Measurements from ENCODE around the gene SEC14L2. TPM values are rescaled to one million over a fixed set of nuclear protein-coding genes. Genes with fewer than 3 reads are reported as not detected.

SEC14L2 gene
- 7.9 and 9.6 TPM in 2 replicates for total RNA-seq (ENCODE audit: low replicate concordance)
- long read RNA-seq, full-length matches to known transcripts = 8 of 13 reads
- long read RNA-seq, partial matches to known transcripts = 2 of 13 reads
- long read RNA-seq, other reads (novel, unspliced or antisense) = 3 of 13 reads

- no peak for DNase-seq (ENCODE audit: extremely low spot score, unreplicated experiment)
- peak within 1 kb of the TSS; percentile 86 for H3K4me3 Mint-ChIP-seq
- H3K27ac Mint-ChIP-seq = no peak within 1 kb of the TSS
- H3K4me1 Mint-ChIP-seq (ENCODE audit: unreplicated experiment) = peaks cover 18% of the 10 kb centered on the region
- no peaks in the 10 kb centered on the region for H3K36me3 Mint-ChIP-seq
- TF ChIP-seq CTCF (conservative IDR thresholded peaks at IDR 0.05) = no peak
- H3K27me3 Mint-ChIP-seq = peaks cover 23% of the 10 kb centered on the region
- H3K9me3 Mint-ChIP-seq = no peaks in the 10 kb centered on the region
Observed at GRCh38 chr22:30396871-30397655, at the start of gene SEC14L2. Gene SEC14L2, plus strand, starts transcription at chr22:30397018. Its CDS starts 99 bp downstream, at chr22:30397117.

DNA sequence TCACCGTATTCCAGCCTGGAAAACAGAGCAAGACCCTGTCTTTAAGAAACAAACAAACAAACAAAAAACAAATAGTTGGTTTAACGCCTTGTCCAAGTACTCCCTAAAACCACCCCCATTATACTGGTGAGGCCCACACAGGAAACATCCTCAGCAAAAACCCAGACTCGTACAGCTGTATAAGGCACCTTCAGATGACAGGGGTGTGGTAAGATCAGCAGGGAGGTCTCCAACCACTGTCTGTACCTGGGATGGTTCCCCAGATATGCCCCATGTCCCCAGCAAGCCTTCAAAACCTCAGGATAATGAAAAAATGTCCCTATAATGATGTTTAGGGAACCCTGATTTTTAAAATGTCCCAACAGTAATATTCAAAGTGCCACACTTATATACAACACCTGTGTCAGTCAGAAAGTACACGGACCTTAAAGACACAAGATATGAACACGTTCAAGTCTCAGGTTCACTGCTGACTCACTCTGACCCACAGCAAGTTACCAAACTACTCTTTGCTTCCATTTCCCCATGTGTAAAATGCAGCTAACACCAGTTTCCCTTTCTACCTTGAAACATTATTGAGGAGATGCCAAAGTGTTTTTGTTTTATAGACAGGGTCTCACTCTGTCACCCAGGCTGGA lies 49.4 kb upstream of the SEC14L2 start:
- Mint-ChIP-seq H3K27me3 (no peaks in the 10 kb centered on the region), H3K9me3 (no peaks in the 10 kb centered on the region), H3K4me3 (no peak overlapping the region), H3K27ac (no peak overlapping the region), H3K36me3 (peaks cover 34% of the 10 kb centered on the region), H3K4me1 (ENCODE audit: unreplicated experiment) (no peaks in the 10 kb centered on the region)
- no peak for DNase-seq (ENCODE audit: extremely low spot score, unreplicated experiment)
- TF ChIP-seq CTCF (conservative IDR thresholded peaks at IDR 0.05) = no peak

GRCh38 chr22:30348404-30348803 lies 48.4 kb upstream of the SEC14L2 start:
- Mint-ChIP-seq H3K9me3 (no peaks in the 10 kb centered on the region), H3K27me3 (no peaks in the 10 kb centered on the region), H3K4me3 (no peak overlapping the region), H3K36me3 (peaks cover 30% of the 10 kb centered on the region), H3K4me1 (ENCODE audit: unreplicated experiment) (peaks cover under 1% of the 10 kb centered on the region), H3K27ac (peak overlapping the region; percentile 63)
- no peak for TF ChIP-seq CTCF (conservative IDR thresholded peaks at IDR 0.05)
- no peak for DNase-seq (ENCODE audit: extremely low spot score, unreplicated experiment)

DNA sequence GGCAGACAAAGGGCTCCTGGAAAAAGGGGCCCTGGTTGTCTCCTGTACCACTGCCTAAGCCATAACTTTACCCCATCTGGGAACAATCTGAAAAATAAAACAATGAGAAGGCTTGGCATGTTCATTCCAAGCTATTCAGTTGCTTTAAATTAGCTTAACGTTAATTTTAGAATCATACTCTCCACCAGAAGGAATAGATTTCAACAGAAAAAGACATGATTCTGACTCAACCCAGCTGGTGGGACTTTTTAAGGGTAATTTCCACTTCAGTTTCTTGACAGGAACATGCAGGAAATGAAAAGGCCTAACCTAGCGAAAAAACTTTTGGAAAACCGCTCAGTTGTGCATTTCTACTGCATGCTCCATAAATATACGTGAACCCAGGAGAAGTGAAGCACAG lies 48.0 kb upstream of the SEC14L2 start:
- Mint-ChIP-seq H3K27me3 (no peaks in the 10 kb centered on the region), H3K36me3 (peaks cover 30% of the 10 kb centered on the region), H3K9me3 (no peaks in the 10 kb centered on the region), H3K4me1 (ENCODE audit: unreplicated experiment) (peaks cover 4% of the 10 kb centered on the region), H3K4me3 (no peak overlapping the region), H3K27ac (peak overlapping the region; percentile 63)
- DNase-seq (ENCODE audit: extremely low spot score, unreplicated experiment) = no peak
- TF ChIP-seq CTCF (conservative IDR thresholded peaks at IDR 0.05) = no peak

GRCh38 chr22:30351226-30351625 lies 45.6 kb upstream of the SEC14L2 start:
- Mint-ChIP-seq H3K27ac (no peak overlapping the region), H3K27me3 (no peaks in the 10 kb centered on the region), H3K4me3 (no peak overlapping the region), H3K36me3 (peaks cover 27% of the 10 kb centered on the region), H3K4me1 (ENCODE audit: unreplicated experiment) (peaks cover 23% of the 10 kb centered on the region), H3K9me3 (no peaks in the 10 kb centered on the region)
- no peak for DNase-seq (ENCODE audit: extremely low spot score, unreplicated experiment)
- no peak for TF ChIP-seq CTCF (conservative IDR thresholded peaks at IDR 0.05)
